GM10266 (cell line): Measurements from ENCODE around the gene TTF2.
"Not testable (repeated sequence)": the region's sequence is repeated elsewhere in the genome, so short reads cannot be mapped to it uniquely, and the experiment has no call there.

Experiments used
- DNase-seq: peaks from one replicate; pipeline ENCODE4 v3.0.0; 2012; ENCODE audit errors: extremely low spot score
- CTCF ChIP-seq: IDR thresholded peaks from 2 replicates; pipeline ENCODE4 v1.5.1; 2012; ENCODE audit warnings: mild to moderate bottlenecking, low read depth; ENCODE audit not compliant: control insufficient read depth, insufficient read depth; ENCODE audit errors: missing control alignments

Gene TTF2

GRCh38 chr1:117112047-117112717 is 52.1 kb downstream of the TTF2 start:
- TF ChIP-seq CTCF = no peak

DNA sequence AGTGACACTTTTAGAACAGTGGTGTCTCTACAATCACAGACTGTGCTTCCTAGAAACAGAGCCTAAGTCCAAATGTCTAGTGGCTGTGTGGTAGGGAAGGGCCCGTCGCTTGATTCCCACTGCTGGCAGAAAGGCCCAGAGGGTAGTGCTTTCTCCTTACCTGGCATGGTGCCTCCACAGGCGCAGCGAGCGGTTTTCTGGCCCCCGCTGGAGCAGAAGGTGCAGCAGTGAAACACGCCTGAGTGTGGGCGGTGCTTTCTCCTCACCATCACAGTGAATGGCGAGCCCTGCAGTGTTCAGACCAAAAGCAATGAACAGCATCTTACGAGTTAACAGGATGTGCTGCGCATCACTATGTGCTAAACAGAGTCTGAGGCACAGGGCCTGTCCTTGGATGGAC is 53.1 kb downstream of the TTF2 start:
- no peak for TF ChIP-seq CTCF
- no peak for DNase-seq

More at GRCh38 chr1:117112047-117112717, 52.1 kb downstream of the TTF2 start:
- no peak for DNase-seq

DNA sequence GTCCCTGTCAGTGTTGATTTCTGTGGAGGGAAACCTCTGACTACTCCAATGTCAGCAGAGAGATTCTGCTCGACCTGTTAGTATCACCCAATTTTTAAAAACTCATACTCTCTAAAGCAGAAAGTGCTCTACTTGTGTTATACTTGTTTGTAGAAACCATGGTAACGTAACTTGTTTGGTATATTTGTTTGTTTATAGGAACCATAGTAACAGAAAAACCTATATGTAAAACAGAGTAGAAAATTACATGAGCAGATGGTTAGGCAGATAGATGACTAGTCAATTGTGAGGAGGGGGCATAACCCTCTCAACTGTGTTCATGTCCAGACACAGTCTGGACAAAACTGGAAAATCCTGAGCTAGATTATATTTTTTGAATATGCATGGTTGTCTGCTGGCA is 54.8 kb downstream of the TTF2 start:
- DNase-seq = no peak
- no peak for TF ChIP-seq CTCF

DNA sequence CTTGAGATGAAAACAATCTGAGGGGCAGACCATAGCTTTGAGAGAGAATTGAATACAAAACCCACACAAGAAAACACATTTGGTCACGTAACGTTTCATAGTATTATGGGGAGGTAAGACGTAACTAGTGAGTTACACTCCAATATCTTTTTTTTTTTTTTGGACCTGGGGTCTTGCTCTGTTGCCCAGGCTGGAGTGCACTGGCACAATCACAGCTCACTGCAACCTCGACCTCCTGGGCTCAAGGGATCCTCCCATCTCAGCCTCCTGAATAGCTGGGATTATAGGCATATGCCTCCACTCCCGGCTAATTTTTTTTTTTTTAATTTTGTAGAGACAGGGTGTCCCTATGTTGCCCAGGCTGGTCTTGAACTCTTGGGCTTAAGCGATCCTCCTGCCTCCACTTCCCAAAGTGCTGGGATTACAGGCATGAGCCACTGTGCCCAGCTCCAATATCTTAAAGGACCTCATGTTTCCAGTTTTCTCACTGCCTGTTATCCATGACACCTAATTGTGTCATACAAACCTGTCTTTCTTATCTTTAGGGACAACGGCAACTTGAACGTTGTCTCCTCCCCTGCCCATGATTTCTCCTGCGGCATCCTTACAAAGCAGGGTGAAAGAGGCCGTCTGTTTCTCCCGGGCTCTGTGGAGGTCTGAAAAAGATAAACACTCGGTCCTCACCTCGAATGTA is 56.1 kb downstream of the TTF2 start:
- DNase-seq = no peak
- TF ChIP-seq CTCF = no peak

- no peak for TF ChIP-seq CTCF
- DNase-seq = no peak
These were observed 56.6 kb downstream of the TTF2 start for GRCh38 chr1:117116784-117117130.

GRCh38 chr1:117117697-117118096 is 57.6 kb downstream of the TTF2 start:
- DNase-seq = no peak
- no peak for TF ChIP-seq CTCF

GRCh38 chr1:117118137-117118536 is 58.0 kb downstream of the TTF2 start:
- no peak for TF ChIP-seq CTCF
- DNase-seq = no peak

DNA sequence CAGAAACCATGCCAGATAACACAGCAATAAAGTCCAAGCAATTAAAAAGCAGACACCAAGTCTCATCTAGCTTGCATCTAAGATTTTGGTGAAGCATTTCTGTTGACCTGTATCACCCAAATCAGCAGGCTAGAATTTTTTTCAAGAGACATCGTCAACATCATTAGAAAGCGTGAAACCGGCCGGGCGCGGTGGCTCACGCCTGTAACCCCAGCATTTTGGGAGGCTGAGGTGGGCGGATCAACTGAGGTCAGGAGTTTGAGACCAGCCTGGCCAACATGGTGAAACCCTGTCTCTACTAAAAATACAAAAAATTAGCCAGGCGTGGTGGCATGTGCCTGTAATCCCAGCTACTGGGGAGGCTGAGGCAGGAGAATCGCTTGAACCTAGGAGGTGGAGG is 59.0 kb downstream of the TTF2 start:
- not testable (repeated sequence) for DNase-seq
